Measurements from ENCODE around the gene BACE1.

Gene BACE1

GRCh38 chr11:117309310-117309709 is 6.7 kb downstream of the BACE1 start:
- no peak for DNase-seq (ENCODE audit: low read depth)

- no peak for DNase-seq (ENCODE audit: low read depth)
Observed at GRCh38 chr11:117305145-117305544, 10.9 kb downstream of the BACE1 start.

- no peak for DNase-seq (ENCODE audit: low read depth)
Observed at GRCh38 chr11:117303646-117304315, 12.3 kb downstream of the BACE1 start.

GRCh38 chr11:117303101-117303500 is 13.0 kb downstream of the BACE1 start:
- no peak for DNase-seq (ENCODE audit: low read depth)

GRCh38 chr11:117302228-117302627 is 13.8 kb downstream of the BACE1 start:
- no peak for DNase-seq (ENCODE audit: low read depth)

GRCh38 chr11:117300773-117301172 is 15.3 kb downstream of the BACE1 start:
- DNase-seq (ENCODE audit: low read depth) = no peak

- DNase-seq (ENCODE audit: low read depth) = no peak
Observed at GRCh38 chr11:117300283-117300663, 15.8 kb downstream of the BACE1 start.

- no peak for DNase-seq (ENCODE audit: low read depth)
Observed at GRCh38 chr11:117299351-117300282, 16.4 kb downstream of the BACE1 start.

- no peak for DNase-seq (ENCODE audit: low read depth)
Observed at GRCh38 chr11:117298195-117298594, 17.9 kb downstream of the BACE1 start.

- DNase-seq (ENCODE audit: low read depth) = no peak
Observed at GRCh38 chr11:117296881-117297280, 19.2 kb downstream of the BACE1 start.

- no peak for DNase-seq (ENCODE audit: low read depth)
Observed at GRCh38 chr11:117295438-117296137, 20.5 kb downstream of the BACE1 start.

GRCh38 chr11:117292616-117293015 is 23.4 kb downstream of the BACE1 start:
- no peak for DNase-seq (ENCODE audit: low read depth)

- DNase-seq (ENCODE audit: low read depth) = no peak
Observed at GRCh38 chr11:117290809-117291396, 25.2 kb downstream of the BACE1 start, which contains the start of gene BACE1-AS. TSS of gene BACE1-AS (plus strand) at chr11:117291346.

GRCh38 chr11:117289795-117290194 is 26.3 kb downstream of the BACE1 start:
- no peak for DNase-seq (ENCODE audit: low read depth)

- no peak for DNase-seq (ENCODE audit: low read depth)
Observed at GRCh38 chr11:117287668-117288067, 28.4 kb downstream of the BACE1 start.

- DNase-seq (ENCODE audit: low read depth) = no peak
Observed at GRCh38 chr11:117286588-117286987, 29.5 kb downstream of the BACE1 start.

GRCh38 chr11:117284053-117284452 is 32.0 kb downstream of the BACE1 start:
- DNase-seq (ENCODE audit: low read depth) = no peak

- no peak for DNase-seq (ENCODE audit: low read depth)
Observed at GRCh38 chr11:117282956-117283355, 33.1 kb downstream of the BACE1 start.

- DNase-seq (ENCODE audit: low read depth) = no peak
Observed at GRCh38 chr11:117281869-117282268, 34.2 kb downstream of the BACE1 start.

- DNase-seq (ENCODE audit: low read depth) = no peak
Observed at GRCh38 chr11:117281159-117281558, 34.9 kb downstream of the BACE1 start.

GRCh38 chr11:117279711-117280376 is 36.2 kb downstream of the BACE1 start:
- DNase-seq (ENCODE audit: low read depth) = no peak

- no peak for DNase-seq (ENCODE audit: low read depth)
Observed at GRCh38 chr11:117278347-117278746, 37.7 kb downstream of the BACE1 start.

Measured in activated T-cell treated with anti-CD3 and anti-CD28 coated beads for 1 hour (primary cell).